C4-2B (cell line): ENCODE data around the gene ST6GALNAC6.
"Not testable (repeated sequence)": the region's sequence is repeated elsewhere in the genome, so short reads cannot be mapped to it uniquely, and the experiment has no call there.

Experiments used
- H3K27ac ChIP-seq: fragments of 450-650 bp; 2 replicates; pipeline ENCODE4 v1.5.1; 2017
- ZFX ChIP-seq: fragments of 450-650 bp; IDR thresholded peaks from 2 replicates; pipeline ENCODE4 v1.6.1; 2017
- TF ChIP-seq, protein P1 (sequence below): fragments of 450-650 bp; conservative IDR thresholded peaks from 2 replicates; pipeline ENCODE4 v1.5.1; 2017; ENCODE audit warnings: mild to moderate bottlenecking

ST6GALNAC6 gene

DNA sequence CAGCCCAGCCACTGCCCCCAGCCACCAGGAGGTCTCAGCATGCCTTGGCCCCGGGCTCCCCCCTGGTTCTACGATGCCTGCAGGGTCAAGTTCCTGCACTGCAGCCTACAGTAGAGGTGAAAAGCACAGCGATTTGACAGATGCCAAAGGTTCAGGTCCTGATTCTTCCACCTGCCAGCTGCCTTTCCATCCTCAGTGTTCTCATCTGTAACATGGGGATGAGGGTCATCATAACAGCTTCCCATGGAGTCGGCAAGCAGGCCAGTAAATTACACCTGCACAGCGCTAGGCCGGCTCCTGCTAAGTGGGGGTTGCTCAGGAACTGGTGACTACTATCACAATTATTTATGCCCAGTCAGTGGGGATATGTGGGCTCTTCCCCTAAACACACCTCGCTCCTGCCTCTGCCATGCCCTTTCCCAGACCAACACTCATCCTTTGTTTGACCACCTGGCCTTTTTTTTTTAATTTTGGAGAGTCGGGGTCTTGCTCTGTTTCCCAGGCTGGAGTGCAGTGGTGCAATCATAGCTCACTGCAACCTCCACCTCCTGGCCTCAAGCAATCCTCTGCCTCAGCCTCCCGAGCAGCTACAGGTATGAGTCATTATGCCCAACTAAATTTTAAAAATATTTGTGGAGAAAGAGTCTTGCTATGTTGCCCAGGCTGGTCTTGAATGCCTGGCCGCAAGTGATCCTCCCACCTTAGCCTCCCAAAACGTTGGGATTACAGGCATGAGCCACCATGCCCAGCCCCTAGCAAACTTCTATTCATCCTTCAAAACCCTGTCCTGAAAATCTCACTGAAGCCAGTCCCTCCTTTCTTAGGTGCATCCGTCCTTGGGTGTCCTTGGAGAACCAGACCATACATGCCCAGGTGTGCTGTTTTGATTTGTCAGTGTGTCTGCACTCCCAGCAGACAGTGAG, 51.3 kb downstream of the ST6GALNAC6 start:
- no peak overlapping the region for H3K27ac ChIP-seq
- TF ChIP-seq ZFX = no peak
- TF ChIP-seq, protein P1, sequence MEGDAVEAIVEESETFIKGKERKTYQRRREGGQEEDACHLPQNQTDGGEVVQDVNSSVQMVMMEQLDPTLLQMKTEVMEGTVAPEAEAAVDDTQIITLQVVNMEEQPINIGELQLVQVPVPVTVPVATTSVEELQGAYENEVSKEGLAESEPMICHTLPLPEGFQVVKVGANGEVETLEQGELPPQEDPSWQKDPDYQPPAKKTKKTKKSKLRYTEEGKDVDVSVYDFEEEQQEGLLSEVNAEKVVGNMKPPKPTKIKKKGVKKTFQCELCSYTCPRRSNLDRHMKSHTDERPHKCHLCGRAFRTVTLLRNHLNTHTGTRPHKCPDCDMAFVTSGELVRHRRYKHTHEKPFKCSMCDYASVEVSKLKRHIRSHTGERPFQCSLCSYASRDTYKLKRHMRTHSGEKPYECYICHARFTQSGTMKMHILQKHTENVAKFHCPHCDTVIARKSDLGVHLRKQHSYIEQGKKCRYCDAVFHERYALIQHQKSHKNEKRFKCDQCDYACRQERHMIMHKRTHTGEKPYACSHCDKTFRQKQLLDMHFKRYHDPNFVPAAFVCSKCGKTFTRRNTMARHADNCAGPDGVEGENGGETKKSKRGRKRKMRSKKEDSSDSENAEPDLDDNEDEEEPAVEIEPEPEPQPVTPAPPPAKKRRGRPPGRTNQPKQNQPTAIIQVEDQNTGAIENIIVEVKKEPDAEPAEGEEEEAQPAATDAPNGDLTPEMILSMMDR = no peak

DNA sequence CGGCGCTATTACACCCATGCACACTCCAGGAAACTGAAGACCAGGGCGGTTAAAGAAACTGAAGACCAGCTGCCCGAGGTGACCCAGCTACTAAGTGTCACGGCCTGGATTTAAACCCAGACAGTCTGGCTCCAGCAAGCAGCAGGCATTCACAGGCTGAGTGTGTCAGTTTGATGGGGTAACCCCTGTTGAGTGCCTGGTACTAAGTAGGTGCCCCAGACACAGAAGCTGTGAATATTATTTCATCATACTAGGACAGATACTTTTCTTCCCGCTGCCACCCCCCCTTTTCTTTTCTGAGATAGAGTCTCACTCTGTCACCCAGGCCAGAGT, 52.3 kb downstream of the ST6GALNAC6 start:
- TF ChIP-seq ZFX = no peak
- TF ChIP-seq, protein P1 = no peak
- H3K27ac ChIP-seq = no peak overlapping the region

DNA sequence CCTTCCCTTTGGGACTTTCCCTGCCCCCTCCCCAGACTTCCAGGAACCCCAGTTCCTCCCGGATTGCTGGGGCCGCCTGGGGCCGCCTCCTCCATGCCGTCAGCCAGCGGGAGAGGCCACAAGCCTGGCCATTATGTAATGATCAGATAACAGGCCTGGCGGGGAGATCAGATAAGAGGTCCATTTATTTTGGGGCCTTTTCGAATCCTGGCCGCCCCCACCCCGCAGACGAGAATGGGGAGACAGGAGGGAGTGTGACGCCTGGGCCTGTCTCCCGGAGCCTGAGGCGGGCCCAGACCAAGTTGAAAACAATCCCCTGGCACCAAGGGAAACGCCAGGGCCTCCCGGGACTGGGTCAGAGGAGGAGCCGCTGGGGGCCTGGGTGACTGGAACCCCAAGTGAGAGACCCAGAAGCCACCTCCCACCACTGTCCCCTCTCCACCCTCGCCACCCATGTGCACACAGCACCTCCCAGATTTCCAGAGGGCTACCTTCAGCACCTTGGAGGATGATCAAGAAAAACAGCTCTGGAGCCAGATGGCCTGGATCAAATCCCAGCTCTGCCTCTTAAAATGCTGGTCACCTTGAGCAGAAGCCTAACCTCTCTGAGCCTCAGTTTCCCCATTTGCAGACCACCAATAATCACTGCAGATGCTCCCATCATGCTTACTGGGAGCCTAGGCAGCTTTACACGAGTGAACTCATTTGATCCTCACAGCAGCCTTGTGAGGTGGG, 52.8 kb downstream of the ST6GALNAC6 start:
- no peak overlapping the region for H3K27ac ChIP-seq

DNA sequence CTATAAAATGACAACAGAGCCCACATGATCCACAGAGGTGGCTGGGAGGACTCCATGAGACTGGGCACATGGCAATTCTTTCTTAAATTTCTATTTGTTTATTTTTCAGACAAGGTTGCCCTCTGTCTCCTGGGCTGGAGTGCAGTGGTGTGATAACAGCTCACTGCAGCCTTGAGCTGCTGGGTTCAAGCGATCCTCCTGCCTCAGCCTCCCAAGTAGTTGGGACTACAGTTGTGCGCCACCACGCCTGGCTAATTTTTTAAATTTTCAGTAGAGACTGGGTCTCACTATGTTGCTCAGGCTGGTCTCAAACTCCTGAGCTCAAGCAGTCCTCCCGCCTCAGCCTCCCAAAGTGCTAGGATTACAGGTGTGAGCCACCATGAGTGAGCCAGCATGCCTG, 53.8 kb downstream of the ST6GALNAC6 start:
- not testable (repeated sequence) for H3K27ac ChIP-seq

More for the DNA sequence above, 52.8 kb downstream of the ST6GALNAC6 start:
- TF ChIP-seq, protein P1 = no peak
- TF ChIP-seq ZFX = no peak

DNA sequence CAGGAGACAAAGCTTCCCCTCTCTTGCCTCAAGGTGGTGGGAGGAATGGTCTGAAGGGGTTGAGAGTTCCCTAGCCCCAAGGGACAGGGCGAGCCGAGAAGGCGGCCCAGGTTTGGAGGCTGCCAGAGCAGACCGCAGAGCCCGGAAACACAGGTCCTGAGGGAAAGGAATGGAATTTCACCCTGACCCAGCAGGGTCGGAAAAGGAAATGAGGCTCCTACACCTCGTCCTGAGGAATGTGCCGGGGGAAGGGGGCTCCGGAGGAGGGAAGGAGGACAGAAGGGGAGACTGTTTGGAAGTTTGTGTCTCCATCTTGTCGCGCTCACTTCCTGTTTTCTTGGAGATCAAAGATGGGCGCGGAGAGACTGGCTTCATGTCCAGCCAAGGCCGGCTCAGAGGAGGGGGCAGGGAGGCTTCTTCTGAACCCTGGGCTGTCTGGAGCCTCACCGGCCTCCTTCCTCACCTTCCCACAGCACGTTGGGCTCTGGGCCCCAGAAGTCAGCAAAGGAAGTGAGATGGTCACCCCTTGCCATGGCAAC, 54.5 kb downstream of the ST6GALNAC6 start:
- TF ChIP-seq ZFX = no peak
- TF ChIP-seq, protein P1 = no peak
- H3K27ac ChIP-seq = no peak overlapping the region

DNA sequence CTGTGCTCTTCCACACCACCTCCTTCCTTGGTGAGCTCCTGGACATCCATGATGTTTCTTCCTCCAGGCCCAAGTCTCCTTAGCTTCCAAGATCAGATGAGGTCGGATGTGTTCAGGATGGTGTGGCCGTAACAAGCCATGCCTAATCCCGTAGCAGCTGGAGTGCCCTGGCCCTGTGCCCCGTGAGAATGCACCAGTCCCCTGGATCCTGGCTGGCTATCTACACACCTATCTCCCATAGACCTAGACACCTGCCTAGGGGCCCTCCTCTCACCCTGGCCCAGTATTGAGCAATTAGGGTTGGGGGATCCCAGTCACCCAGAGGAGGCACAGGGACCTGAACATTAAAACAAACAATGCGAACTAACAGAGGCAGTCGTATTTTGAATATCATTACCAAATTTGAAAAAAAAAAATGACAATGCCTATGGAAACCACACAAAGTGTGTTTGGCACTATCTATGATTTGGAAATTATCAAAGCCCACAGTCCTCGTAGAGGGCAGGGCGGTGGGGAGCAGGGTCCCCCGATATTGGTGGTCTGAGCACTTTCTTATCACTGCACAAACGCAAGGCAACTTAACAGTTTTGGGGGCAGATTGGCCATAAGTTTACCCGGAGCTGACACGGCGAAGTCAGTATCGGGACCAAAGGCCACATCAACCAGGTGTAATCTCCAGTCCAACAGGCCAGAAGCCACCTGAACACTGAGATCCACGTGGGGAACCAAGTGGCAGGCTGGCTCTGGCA, 58.1 kb downstream of the ST6GALNAC6 start:
- H3K27ac ChIP-seq = no peak overlapping the region
- no peak for TF ChIP-seq ZFX
- TF ChIP-seq, protein P1 = no peak

DNA sequence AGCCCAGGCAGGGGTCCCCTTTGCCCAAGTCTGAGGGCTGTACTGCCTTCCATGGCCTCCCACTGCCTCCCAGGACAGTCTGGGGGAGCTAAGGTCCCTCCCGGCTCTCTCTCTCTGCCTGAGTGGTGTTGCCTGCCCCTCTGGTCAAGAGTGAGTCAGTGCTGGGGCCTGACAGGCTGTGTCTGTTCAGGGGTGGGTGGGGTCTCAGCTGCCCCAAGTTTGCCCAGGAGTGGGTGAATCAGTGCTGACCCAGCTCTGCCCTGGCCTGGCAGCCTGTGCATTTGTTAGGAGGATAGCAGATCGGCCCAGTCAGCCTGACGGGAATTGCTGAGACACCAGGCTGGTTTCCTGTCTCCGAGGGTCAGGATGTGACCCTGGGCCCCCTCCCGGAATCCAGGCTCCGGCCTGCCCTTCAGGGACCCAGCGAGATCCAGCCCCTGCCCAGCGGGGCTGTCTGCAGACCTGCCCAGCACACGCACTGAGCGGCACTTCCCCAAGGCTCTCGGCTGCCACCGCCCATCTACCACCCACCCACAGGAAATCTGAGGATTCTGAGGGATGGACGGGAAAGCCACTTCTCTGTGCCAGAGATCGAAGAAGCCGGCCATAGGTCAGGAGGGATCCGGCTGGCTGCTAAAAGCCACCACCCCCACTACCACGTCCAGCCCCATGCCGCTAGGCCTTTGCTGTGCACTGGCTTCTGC, 60.9 kb downstream of the ST6GALNAC6 start:
- H3K27ac ChIP-seq = no peak overlapping the region
- TF ChIP-seq ZFX = no peak
- TF ChIP-seq, protein P1 = no peak
